Ectodermal cell (in vitro differentiated cells): ENCODE results near the gene RPS2.

ENCODE experiments used
- H3K27ac ChIP-seq: 2 replicates; pipeline ENCODE4 v1.7.0; 2013; ENCODE audit warnings: mild to moderate bottlenecking, low read depth, low read length; ENCODE audit not compliant: insufficient read depth, poor library complexity, severe bottlenecking
- H3K27me3 ChIP-seq: 2 replicates; pipeline ENCODE4 v1.7.0; 2013; ENCODE audit warnings: mild to moderate bottlenecking, low read length; ENCODE audit not compliant: insufficient read depth, control insufficient read depth, poor library complexity, severe bottlenecking
- H3K36me3 ChIP-seq: one replicate; pipeline ENCODE4 v1.7.0; 2013; ENCODE audit warnings: low read length; ENCODE audit not compliant: control insufficient read depth, insufficient read depth
- H3K4me1 ChIP-seq: one replicate; pipeline ENCODE4 v1.7.0; 2013; ENCODE audit warnings: low read length; ENCODE audit not compliant: control insufficient read depth, insufficient read depth
- H3K4me3 ChIP-seq: 2 replicates; pipeline ENCODE4 v1.7.0; 2013; ENCODE audit warnings: low read depth, low read length, control low read depth; ENCODE audit not compliant: insufficient read depth
- H3K9me3 ChIP-seq: 2 replicates; pipeline ENCODE4 v1.7.0; 2013; ENCODE audit warnings: mild to moderate bottlenecking, low read length, moderate library complexity; ENCODE audit not compliant: control insufficient read depth
- WGBS, 2 experiments: methylation state at CpG; one replicate each; pipeline ENCODE4 v1.1.7; 2013; ENCODE audit warnings: missing lambda C conversion rate in 2 of 2; 5-methylcytosine and 5-hydroxymethylcytosine counted together

The RPS2 gene

GRCh38 chr16:1990101-1990350, 25.4 kb upstream of the RPS2 start:
- no peak overlapping the region for H3K27ac ChIP-seq
- peaks cover 18% of the 10 kb centered on the region for H3K36me3 ChIP-seq
- H3K4me3 ChIP-seq = peak overlapping the region; percentile 42
- WGBS, 2 experiments = 0 to 1% methylated on average over 23 to 25 of the region's 25 CpGs
- H3K4me1 ChIP-seq = peaks cover 15% of the 10 kb centered on the region
- no peaks in the 10 kb centered on the region for H3K9me3 ChIP-seq
- H3K27me3 ChIP-seq = peaks cover 49% of the 10 kb centered on the region

DNA sequence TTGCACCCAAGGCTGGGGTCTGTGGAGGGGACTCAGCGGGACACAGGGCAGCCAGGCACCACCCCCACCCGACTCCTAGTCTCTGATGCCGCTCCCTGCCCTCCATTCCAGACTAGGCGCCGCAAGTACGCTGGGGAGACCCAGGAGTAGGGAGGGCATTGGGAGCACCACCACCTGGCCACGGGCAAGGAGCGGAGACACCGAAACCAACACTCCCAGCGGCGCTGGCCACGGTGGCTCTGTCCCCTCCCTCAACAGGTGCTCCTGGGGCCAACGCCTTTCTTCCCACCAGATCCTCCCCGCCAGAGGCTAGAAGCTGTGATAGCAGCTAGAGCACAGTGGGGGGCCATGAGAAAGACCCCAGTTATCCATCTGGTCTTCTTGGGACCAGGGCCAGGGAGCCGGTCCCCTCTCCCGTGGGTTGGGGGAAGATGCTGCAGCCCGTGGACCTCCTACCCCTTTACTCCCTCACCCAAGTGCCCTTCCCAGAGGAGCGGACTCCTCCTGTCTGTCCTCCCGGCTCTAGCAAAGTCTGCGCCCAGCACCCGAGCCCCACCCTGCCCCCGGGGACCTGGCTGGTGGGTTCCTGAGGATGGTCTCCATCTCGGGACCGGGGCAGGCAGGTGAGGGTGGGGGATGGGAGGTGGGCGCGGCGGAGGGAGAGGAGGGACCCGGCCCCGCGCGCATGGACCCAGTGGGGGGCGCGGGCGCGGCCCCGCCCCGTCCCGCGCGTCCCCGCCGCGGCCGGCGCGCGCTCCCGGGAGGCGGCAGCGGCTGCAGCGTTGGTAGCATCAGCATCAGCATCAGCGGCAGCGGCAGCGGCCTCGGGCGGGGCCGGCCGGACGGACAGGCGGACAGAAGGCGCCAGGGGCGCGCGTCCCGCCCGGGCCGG, 24.8 kb upstream of the RPS2 start, which contains the start of gene SYNGR3:
TSS of gene SYNGR3 (plus strand) at position 762 of the 892 bp plus-strand sequence. CDS start 133 bp downstream, outside the sequence.
- Histone ChIP-seq H3K4me1 (peaks cover 15% of the 10 kb centered on the region), H3K27ac (no peak within 1 kb of the TSS), H3K36me3 (peaks cover 18% of the 10 kb centered on the region), H3K27me3 (peaks cover 49% of the 10 kb centered on the region), H3K4me3 (peak within 1 kb of the TSS; percentile 42), H3K9me3 (no peaks in the 10 kb centered on the region)
- WGBS, 2 experiments = 9% methylated on average over 67 of the region's 67 CpGs

- Histone ChIP-seq H3K9me3 (no peaks in the 10 kb centered on the region), H3K27ac (no peak overlapping the region)
- WGBS, 2 experiments = 95% methylated on average over 10 of the region's 10 CpGs
These were observed 22.6 kb upstream of the RPS2 start for GRCh38 chr16:1987198-1987597.

DNA sequence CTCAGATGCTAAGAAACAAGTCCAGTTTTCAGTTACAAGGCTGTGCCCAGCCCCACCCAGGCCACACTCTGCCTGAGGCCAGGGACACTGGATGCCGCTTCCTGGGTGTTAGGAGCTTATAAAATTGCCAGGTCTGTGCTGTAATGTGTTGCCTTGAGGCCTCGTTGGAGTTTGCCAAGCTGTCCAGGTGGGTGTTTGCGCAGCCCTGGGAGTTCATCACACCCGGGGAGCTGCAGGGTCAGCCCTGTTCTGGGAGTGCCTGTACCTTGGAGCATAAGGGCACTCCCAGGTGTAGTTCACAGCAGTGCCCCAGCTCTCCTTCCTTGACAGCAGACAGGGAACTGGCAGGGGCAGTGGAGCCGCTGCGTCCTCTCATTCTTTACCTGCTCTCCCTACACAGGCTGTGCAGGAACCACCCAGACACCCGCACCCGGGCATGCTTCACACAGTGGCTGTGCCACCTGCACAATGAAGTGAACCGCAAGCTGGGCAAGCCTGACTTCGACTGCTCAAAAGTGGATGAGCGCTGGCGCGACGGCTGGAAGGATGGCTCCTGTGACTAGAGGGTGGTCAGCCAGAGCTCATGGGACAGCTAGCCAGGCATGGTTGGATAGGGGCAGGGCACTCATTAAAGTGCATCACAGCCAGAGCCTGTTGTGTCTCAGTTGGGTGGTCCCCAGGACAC, 21.0 kb upstream of the RPS2 start:
- 95% methylated on average over 14 of the region's 14 CpGs for WGBS, 2 experiments
- Histone ChIP-seq H3K27ac (no peak overlapping the region), H3K4me1 (peaks cover 33% of the 10 kb centered on the region), H3K27me3 (peaks cover 51% of the 10 kb centered on the region), H3K4me3 (no peak overlapping the region), H3K36me3 (peaks cover 18% of the 10 kb centered on the region), H3K9me3 (no peaks in the 10 kb centered on the region)

More at GRCh38 chr16:1987198-1987597, 22.6 kb upstream of the RPS2 start:
- Histone ChIP-seq H3K4me1 (peaks cover 26% of the 10 kb centered on the region), H3K4me3 (no peak overlapping the region), H3K27me3 (peaks cover 50% of the 10 kb centered on the region), H3K36me3 (peaks cover 18% of the 10 kb centered on the region)

- Histone ChIP-seq H3K4me1 (peaks cover 29% of the 10 kb centered on the region), H3K27me3 (peaks cover 51% of the 10 kb centered on the region), H3K27ac (peak overlapping the region; percentile 63), H3K4me3 (peak overlapping the region; percentile 71), H3K9me3 (no peaks in the 10 kb centered on the region), H3K36me3 (peaks cover 18% of the 10 kb centered on the region)
- WGBS, 2 experiments = 7 to 9% methylated on average over 58 of the region's 58 CpGs
These were observed 20.0 kb upstream of the RPS2 start for GRCh38 chr16:1984347-1985225.

GRCh38 chr16:1983544-1984346, 19.1 kb upstream of the RPS2 start, which contains the start of gene GFER:
Gene GFER, plus strand, starts transcription at chr16:1984193. Its CDS starts 26 bp downstream, at chr16:1984219.
- Histone ChIP-seq H3K4me3 (peak within 1 kb of the TSS; percentile 71), H3K4me1 (peaks cover 26% of the 10 kb centered on the region), H3K9me3 (no peaks in the 10 kb centered on the region), H3K27me3 (peaks cover 51% of the 10 kb centered on the region), H3K36me3 (peaks cover 18% of the 10 kb centered on the region), H3K27ac (peak within 1 kb of the TSS; percentile 95)
- WGBS, 2 experiments = 0 to 1% methylated on average over 109 of the region's 109 CpGs

DNA sequence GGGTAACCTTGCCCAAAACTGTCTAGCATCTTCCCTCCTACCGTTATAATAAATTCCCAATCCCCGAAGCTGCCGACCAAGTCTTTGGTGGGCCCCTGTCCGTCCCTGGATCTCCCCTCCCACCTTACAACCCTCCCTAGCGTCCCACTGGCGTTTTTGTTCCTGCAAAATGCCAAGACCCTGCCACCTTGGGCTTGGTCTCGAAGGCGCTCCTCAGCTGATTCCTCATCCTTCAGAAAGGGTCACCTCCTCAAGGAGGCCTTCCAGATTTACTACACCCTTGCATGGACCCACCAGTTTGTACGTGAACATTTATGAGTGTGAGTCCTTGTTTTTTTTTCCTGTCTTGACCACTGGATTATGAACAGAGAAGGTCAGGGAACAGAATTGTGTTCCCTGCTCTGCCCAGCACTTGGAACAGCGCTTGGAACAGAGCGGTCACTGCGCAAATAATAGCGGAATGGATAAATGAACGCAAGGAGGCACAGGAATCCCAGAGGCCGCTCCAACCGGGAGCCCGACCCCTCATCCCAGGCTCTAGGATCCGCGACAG, 18.4 kb upstream of the RPS2 start:
- Histone ChIP-seq H3K36me3 (peaks cover 25% of the 10 kb centered on the region), H3K9me3 (no peaks in the 10 kb centered on the region), H3K27me3 (peaks cover 51% of the 10 kb centered on the region), H3K4me1 (peaks cover 26% of the 10 kb centered on the region), H3K27ac (no peak overlapping the region), H3K4me3 (peak overlapping the region; percentile 71)
- 36 to 37% methylated on average over 19 of the region's 19 CpGs for WGBS, 2 experiments

DNA sequence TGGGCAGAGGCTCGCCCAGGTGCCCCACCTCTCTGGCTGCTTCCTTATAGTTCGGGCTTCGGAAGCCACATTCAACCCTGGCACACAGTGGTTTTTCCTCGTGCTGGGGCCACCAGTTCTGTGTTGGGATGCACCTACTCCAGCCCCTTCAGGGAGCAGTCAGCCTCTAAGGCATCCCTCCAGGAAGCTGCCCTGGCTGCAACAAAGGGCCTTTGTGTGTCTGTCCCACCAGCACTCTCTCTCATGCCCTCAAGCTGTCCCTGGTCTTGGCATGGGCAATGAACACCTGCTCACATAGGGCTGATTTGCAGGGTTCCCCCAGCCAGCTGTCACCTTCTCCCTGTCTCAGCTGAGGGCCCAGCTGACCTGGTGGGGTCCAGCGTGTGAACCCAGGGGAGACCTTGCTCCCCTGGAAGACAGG, 17.4 kb upstream of the RPS2 start:
- Histone ChIP-seq H3K36me3 (peaks cover 32% of the 10 kb centered on the region), H3K4me3 (no peak overlapping the region), H3K4me1 (peaks cover 26% of the 10 kb centered on the region), H3K27me3 (peaks cover 51% of the 10 kb centered on the region), H3K9me3 (no peaks in the 10 kb centered on the region), H3K27ac (no peak overlapping the region)
- 73 to 75% methylated on average over 5 of the region's 5 CpGs for WGBS, 2 experiments

DNA sequence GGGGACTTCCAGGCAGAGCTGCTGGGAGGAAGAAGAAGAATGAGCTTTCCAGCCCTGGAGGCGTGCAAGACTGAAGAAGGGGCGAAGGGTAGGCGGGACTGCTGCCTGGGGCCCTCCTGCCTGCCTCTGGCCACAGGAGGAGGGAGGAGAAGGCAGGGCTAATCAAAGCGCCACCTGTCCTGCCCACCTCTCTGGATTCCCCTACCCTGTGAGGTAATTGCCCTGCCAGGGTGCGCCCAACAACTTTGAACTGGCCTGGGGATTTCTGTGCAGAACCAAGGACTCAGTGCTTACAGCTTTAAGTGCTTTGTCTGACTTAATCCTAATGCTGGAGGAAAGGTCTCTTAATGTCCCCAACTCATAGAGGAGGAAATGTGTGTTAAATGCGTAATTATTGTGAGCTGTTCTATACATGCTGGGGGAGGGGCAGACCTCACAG, 16.8 kb upstream of the RPS2 start, which contains the start of gene NOXO1:
TSS of gene NOXO1 (minus strand) at position 72 of the 439 bp plus-strand sequence. CDS start 290 bp downstream, outside the sequence.
- Histone ChIP-seq H3K36me3 (peaks cover 26% of the 10 kb centered on the region), H3K9me3 (no peaks in the 10 kb centered on the region), H3K27me3 (peaks cover 51% of the 10 kb centered on the region), H3K4me3 (no peak within 1 kb of the TSS), H3K4me1 (peaks cover 26% of the 10 kb centered on the region), H3K27ac (no peak within 1 kb of the TSS)
- WGBS, 2 experiments = 59 to 62% methylated on average over 6 of the region's 6 CpGs
